ENCODE measurements around the gene C4orf50. TPM values are rescaled to one million over a fixed set of nuclear protein-coding genes. Genes with fewer than 3 reads are reported as not detected.
"Not testable (repeated sequence)": the region's sequence is repeated elsewhere in the genome, so short reads cannot be mapped to it uniquely, and the experiment has no call there.

Gene C4orf50
- total RNA-seq, 1 donor from 2014 or later, result under 0.01 TPM

- peak in 1 of 2 donors; percentile 12 for DNase-seq (ENCODE audit: low read depth in 2 of 2)
Observed at GRCh38 chr4:5865896-5866599, 152.2 kb downstream of the C4orf50 start.

DNA sequence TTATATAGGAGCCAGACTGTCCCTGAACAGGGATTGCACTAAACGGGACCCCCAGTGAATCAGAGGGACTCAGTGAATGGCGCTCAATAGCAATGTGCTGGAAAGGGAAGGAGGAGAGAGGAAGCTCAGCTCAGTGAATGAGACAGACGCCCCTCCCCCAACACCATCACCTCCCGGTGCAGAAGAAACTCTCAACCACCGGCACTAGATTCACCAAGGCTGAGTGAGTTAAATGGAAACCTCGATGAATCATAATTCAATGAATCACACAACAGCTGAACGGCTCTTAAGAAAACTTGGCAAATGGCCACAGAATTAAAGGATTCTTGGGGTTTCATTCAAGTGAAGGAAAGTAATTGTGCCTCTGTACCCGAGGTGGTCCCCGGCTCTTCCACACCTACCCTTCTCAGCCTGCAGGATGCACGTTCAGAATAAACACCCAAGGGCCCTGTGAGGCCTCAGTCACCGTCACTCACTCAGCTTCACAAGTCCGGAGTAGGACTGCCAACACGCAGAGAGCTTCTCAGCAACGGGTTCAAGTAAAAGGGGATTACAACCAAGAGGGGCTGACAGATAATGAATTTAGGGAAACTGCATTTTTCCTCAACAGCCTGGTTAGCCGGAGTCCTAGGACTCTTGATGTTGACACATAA, 154.6 kb downstream of the C4orf50 start:
- DNase-seq (ENCODE audit: low read depth in 2 of 2), result peak in 1 of 2 donors; percentile 92

- DNase-seq (ENCODE audit: low read depth in 2 of 2), result no peak
Observed at GRCh38 chr4:5858020-5858769, 160.0 kb downstream of the C4orf50 start.

DNA sequence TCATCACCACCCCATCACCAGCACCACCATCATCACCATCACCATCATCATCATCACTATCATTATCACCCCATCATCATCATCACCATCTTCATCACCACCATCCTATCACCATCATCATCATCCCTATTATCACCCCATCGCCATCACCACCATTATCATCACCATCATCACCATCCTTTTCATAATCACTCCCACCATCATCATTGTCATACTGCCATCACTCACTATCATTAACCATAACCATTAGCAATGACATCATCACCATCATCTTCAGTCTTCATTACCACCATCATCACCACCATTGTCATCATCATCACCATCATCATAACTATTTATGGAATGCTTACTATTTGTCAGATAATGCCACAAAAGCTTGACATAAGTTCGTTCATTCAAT, 161.0 kb downstream of the C4orf50 start:
- no peak for DNase-seq (ENCODE audit: low read depth in 2 of 2)

GRCh38 chr4:5856362-5856761, 161.9 kb downstream of the C4orf50 start:
- not testable (repeated sequence) for DNase-seq (ENCODE audit: low read depth in 2 of 2)

DNA sequence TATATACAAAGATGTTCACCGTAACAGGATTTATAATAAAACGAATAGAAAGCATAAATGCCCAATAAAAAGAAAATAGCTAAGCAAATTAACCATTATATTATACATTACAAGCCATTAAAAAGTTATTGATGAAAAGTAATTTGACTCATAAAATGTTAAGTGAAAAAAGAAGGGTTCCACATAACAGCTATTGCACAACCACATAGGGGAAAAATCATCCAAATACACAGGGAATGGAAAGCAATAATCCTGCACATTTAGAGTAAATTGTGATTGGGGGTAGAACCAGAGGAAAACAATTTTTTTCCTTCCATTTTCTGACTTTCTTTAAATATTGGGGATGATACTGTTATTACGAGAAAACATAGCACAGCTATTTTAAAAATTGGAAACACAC, 163.3 kb downstream of the C4orf50 start:
- DNase-seq (ENCODE audit: low read depth in 2 of 2), result no peak

GRCh38 chr4:5852523-5853202, 165.6 kb downstream of the C4orf50 start:
- DNase-seq (ENCODE audit: low read depth in 2 of 2), result no peak

DNA sequence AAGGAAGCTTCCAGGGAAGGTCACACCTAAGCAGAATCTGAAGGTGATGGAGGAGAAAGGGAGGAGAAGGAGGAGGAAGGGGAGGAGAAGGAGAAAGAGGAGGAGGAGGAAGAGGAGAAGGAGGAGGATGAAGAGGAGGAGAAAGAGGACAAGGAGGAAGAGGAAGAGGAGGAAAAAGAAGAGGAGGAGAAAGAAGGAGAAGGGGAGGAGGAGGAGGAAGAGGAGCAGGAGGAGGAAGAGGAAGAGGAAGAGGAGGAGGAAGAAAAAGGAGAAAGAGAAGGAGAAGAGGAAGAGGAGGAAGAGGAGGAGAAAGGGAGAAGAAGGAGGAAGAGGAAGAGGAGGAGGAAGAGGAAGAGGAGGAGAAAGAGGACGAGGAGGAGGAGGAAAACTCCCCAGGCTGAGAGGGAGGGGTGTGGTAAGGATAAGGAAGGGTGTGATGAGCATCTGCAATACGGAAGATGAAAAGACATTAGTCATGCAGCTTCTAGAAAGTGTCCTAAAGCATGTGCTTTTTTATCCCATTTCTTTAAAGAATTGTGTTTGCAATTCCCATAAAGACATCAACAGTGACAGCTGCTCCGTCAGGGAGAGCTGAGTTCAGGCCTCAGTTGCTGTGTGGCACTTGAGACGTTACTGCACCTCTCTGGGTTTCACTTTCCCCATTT, 166.5 kb downstream of the C4orf50 start:
- no peak for DNase-seq (ENCODE audit: low read depth in 2 of 2)

Other genes with a start within 250 kb of the C4orf50 start
- under 0.01 and 0.65 TPM in 2 replicates for gene CRMP1, start 125.3 kb downstream of the C4orf50 start, total RNA-seq
- gene JAKMIP1, start 182.1 kb upstream of the C4orf50 start, total RNA-seq, result not detected in 2 replicates